Measurements from ENCODE around the gene PQBP1.
"Not testable (repeated sequence)": the region's sequence is repeated elsewhere in the genome, so short reads cannot be mapped to it uniquely, and the experiment has no call there.

The PQBP1 gene

GRCh38 chrX:48897625-48898306 is at the start of gene PQBP1, which contains the start of gene TIMM17B:
Gene PQBP1 (plus strand): TSS chrX:48897930. CDS start chrX:48898510, 580 bp downstream.
Gene TIMM17B (minus strand): TSS chrX:48897768. CDS start chrX:48897749, 19 bp downstream.
- DNase-seq (ENCODE audit: low read depth in 2 of 2) = peak; percentile 60 to 65

GRCh38 chrX:48848847-48849246 is 48.9 kb upstream of the PQBP1 start:
- no peak for DNase-seq (ENCODE audit: low read depth in 2 of 2)

- DNase-seq (ENCODE audit: low read depth in 2 of 2) = no peak
Measured at GRCh38 chrX:48852857-48853256, 44.9 kb upstream of the PQBP1 start.

GRCh38 chrX:48853494-48853893 is 44.2 kb upstream of the PQBP1 start:
- DNase-seq (ENCODE audit: low read depth in 2 of 2) = not testable (repeated sequence)

GRCh38 chrX:48854121-48854804 is 43.5 kb upstream of the PQBP1 start:
- not testable (repeated sequence) for DNase-seq (ENCODE audit: low read depth in 2 of 2)

- DNase-seq (ENCODE audit: low read depth in 2 of 2) = no peak
Measured at GRCh38 chrX:48854898-48855297, 42.8 kb upstream of the PQBP1 start.

GRCh38 chrX:48864210-48864609 is 33.5 kb upstream of the PQBP1 start:
- DNase-seq (ENCODE audit: low read depth in 2 of 2) = no peak

GRCh38 chrX:48872017-48872416 is 25.7 kb upstream of the PQBP1 start:
- DNase-seq (ENCODE audit: low read depth in 2 of 2) = not testable (repeated sequence)

GRCh38 chrX:48876944-48877343 is 20.8 kb upstream of the PQBP1 start:
- not testable (repeated sequence) for DNase-seq (ENCODE audit: low read depth in 2 of 2)

- no peak for DNase-seq (ENCODE audit: low read depth in 2 of 2)
Measured at GRCh38 chrX:48883729-48884128, 14.0 kb upstream of the PQBP1 start.

- not testable (repeated sequence) for DNase-seq (ENCODE audit: low read depth in 2 of 2)
Measured at GRCh38 chrX:48886586-48886985, 11.1 kb upstream of the PQBP1 start.

GRCh38 chrX:48890296-48890925 is 7.3 kb upstream of the PQBP1 start:
- no peak for DNase-seq (ENCODE audit: low read depth in 2 of 2)

GRCh38 chrX:48890934-48891401 is 6.8 kb upstream of the PQBP1 start:
- DNase-seq (ENCODE audit: low read depth in 2 of 2) = no peak

- peak; percentile 15 to 43 for DNase-seq (ENCODE audit: low read depth in 2 of 2)
Measured at GRCh38 chrX:48891402-48892288, 6.1 kb upstream of the PQBP1 start.

GRCh38 chrX:48892896-48893295 is 4.8 kb upstream of the PQBP1 start:
- no peak for DNase-seq (ENCODE audit: low read depth in 2 of 2)

GRCh38 chrX:48893556-48894348 is 4.0 kb upstream of the PQBP1 start:
- DNase-seq (ENCODE audit: low read depth in 2 of 2) = no peak

GRCh38 chrX:48894891-48895290 is 2.8 kb upstream of the PQBP1 start:
- no peak for DNase-seq (ENCODE audit: low read depth in 2 of 2)

GRCh38 chrX:48896611-48897011 is 1.1 kb upstream of the PQBP1 start:
- DNase-seq (ENCODE audit: low read depth in 2 of 2) = no peak

- no peak for DNase-seq (ENCODE audit: low read depth in 2 of 2)
Measured at GRCh38 chrX:48897157-48897624, 539 bp upstream of the PQBP1 start.

- DNase-seq (ENCODE audit: low read depth in 2 of 2) = no peak
Measured at GRCh38 chrX:48899078-48899410, 1.3 kb downstream of the PQBP1 start.

GRCh38 chrX:48901069-48901468 is 3.3 kb downstream of the PQBP1 start:
- no peak for DNase-seq (ENCODE audit: low read depth in 2 of 2)

Data from stimulated activated CD4-positive, alpha-beta T cell treated with anti-CD3 and anti-CD28 coated beads, Interleukin-1b, Interleukin-23, amount 100 ng/mL, for 1 hour (primary cell).